WI38 (cell line): ENCODE results near the gene IL5RA.

ENCODE experiments used
- H3K4me3 ChIP-seq: 2 replicates; pipeline ENCODE4 v1.5.1; 2011; ENCODE audit warnings: low read depth, mild to moderate bottlenecking, control low read depth, low read length
- TF ChIP-seq, protein P1 (sequence below): IDR thresholded peaks from 2 replicates; pipeline ENCODE4 v1.5.1; 2012; ENCODE audit warnings: low read depth, mild to moderate bottlenecking, control low read depth, low read length

IL5RA gene

GRCh38 chr3:3087716-3088465, 22.3 kb downstream of the IL5RA start:
- no peak overlapping the region for H3K4me3 ChIP-seq
- TF ChIP-seq, protein P1, sequence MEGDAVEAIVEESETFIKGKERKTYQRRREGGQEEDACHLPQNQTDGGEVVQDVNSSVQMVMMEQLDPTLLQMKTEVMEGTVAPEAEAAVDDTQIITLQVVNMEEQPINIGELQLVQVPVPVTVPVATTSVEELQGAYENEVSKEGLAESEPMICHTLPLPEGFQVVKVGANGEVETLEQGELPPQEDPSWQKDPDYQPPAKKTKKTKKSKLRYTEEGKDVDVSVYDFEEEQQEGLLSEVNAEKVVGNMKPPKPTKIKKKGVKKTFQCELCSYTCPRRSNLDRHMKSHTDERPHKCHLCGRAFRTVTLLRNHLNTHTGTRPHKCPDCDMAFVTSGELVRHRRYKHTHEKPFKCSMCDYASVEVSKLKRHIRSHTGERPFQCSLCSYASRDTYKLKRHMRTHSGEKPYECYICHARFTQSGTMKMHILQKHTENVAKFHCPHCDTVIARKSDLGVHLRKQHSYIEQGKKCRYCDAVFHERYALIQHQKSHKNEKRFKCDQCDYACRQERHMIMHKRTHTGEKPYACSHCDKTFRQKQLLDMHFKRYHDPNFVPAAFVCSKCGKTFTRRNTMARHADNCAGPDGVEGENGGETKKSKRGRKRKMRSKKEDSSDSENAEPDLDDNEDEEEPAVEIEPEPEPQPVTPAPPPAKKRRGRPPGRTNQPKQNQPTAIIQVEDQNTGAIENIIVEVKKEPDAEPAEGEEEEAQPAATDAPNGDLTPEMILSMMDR: no peak

DNA sequence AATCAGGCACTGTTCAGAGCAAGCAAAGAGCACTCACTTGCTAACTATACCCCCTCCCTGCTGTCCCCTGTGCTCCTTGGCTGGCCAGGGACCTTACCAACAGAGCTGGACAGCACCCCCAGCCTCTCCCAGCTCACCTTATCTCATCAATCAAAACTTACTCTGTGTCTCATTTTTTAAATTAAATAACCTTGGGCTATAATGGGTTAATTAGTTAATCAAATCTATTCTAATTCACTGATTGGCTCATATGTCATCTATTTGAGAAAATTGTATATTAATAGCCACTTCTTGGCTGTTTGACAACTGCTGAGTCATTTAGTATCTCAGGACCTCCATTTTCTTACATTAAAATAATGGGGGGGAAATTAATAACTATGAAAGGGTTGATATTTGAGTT, 22.9 kb downstream of the IL5RA start:
- no peak overlapping the region for H3K4me3 ChIP-seq
- TF ChIP-seq, protein P1: no peak

DNA sequence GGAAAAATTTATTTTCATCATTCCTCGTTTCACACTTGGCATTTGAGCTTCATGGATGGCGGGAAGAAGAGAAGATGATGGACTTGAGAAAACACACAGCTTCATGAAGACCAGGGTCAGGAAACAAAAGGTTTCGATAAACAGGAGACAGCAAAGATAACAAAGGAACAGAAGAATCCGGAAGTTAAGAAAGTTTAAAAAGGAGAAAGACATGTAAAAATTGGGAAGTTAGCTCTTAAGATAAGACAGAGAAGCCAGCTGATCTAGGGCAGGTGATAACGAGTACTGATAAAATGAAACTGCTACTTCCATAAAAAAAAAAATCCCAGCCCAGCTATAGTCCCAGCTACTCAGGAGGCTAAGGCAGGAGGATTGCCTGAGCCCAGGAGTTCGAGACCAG, 23.9 kb downstream of the IL5RA start:
- no peak overlapping the region for H3K4me3 ChIP-seq
- TF ChIP-seq, protein P1: no peak

DNA sequence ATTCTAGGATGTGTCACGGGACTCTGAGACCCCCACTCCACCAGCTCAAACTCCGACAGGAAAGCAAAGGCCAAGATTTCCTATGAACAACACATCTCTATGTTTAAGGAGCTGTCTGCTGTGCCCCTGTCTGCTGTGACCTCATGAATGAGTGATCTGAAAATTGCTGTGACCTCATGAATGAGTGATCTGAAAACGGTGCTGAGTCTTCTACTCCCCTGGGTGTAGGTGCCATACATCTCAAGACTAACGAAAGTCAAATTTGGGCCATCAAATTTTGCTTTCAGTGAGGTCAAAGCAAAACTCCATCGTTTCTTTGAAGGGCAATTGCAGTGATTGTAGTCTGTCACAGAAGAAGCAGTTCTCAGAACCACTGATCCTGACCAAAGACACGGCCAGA, 24.4 kb downstream of the IL5RA start:
- H3K4me3 ChIP-seq: no peak overlapping the region
- TF ChIP-seq, protein P1: no peak

DNA sequence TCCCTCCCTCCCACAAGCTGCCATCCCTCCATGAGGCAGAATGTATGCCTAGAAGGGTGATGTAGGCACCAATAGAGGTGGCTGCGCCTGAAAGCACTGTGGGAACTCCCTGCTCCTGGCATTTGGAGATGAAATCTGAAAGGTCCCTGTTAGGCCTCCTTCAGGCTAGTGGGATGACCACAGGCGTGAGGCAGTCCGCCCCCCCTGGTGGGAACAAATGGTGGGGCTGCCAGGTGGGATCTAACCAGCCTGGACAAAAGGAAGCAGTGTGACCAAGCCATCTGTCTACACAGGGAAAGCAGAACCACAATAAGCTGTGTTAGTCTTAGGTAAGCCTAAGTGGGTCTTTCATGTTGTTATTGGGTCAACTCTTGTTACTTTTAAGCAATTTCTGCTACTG, 25.3 kb downstream of the IL5RA start:
- no peak overlapping the region for H3K4me3 ChIP-seq
- TF ChIP-seq, protein P1: no peak

DNA sequence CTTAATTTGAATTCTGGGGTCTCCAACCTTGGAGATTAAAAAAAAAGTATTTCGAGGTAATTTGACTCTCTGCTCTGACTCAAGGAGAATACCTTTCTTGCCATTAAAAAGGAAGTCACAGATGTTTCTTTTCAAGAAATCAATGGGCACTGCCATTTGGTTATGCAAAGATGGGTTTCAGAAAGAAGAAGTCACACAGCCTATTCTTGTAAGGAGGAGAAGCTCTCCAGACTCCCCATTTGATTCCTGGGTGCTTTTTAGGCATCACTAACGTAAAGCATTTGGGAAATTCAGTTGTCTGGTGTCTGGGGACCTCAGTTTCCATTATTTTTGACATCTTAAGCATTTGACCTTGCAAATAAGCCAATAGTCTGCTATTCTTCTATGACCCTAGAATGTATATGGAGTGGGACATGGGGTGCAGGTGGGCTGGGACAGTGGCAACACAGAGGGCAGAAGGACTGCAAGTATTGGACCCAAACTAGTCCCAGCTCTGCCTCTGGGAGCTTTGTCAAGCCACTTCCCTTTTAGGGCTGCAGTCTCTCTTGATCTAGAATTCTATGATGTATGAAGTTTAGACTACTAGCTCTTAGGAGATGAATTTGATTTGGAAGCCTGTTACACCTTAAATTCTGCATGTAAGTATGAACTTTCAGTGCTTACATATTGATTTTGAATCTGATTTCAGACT, 27.8 kb downstream of the IL5RA start:
- TF ChIP-seq, protein P1: no peak
- H3K4me3 ChIP-seq: no peak overlapping the region
